Activated CD4-positive, alpha-beta T cell treated with anti-CD3 and anti-CD28 coated beads, Interleukin-2, amount 10 ng/mL, durations not matched to agents 7 days and 5 days (primary cell): ENCODE results near the gene CSRNP2. TPM values are rescaled to one million over a fixed set of nuclear protein-coding genes. Genes with fewer than 3 reads are reported as not detected.

Experiments used
- CTCF ChIA-PET: fragments of 350-600 bp; sonication (Branson Sonifier 250); formaldehyde crosslinking; loops from one replicate; lab custom pipeline; 2021; ENCODE audit warnings: antibody characterized with exemption; lab: Charles Lee
- POLR2A ChIA-PET: fragments of 350-600 bp; sonication (Branson Sonifier 250); formaldehyde crosslinking; loops from one replicate; lab custom pipeline; 2021; ENCODE audit warnings: antibody characterized with exemption; lab: Charles Lee
- DNase-seq: peaks from one replicate; pipeline ENCODE4 v3.0.0-alpha.2; 2020
- H3K27ac Mint-ChIP-seq: one replicate; pipeline ENCODE4 v1.8.0; 2021; ENCODE audit warnings: mild to moderate bottlenecking, moderate library complexity, mixed read lengths
- H3K27me3 Mint-ChIP-seq: one replicate; pipeline ENCODE4 v1.8.0; 2021; ENCODE audit warnings: mixed read lengths
- H3K36me3 Mint-ChIP-seq: one replicate; pipeline ENCODE4 v1.8.0; 2021; ENCODE audit warnings: low read depth, mixed read lengths
- H3K4me1 Mint-ChIP-seq: one replicate; pipeline ENCODE4 v1.8.0; 2021; ENCODE audit warnings: mixed read lengths
- H3K4me3 Mint-ChIP-seq: one replicate; pipeline ENCODE4 v1.8.0; 2021; ENCODE audit warnings: mild to moderate bottlenecking, moderate library complexity, mixed read lengths
- H3K9me3 Mint-ChIP-seq: one replicate; pipeline ENCODE4 v1.8.0; 2021; ENCODE audit warnings: mixed read lengths
- total RNA-seq, 2 experiments: library from RNA; stranded (reverse); gene quantifications; one replicate each; pipeline ENCODE4 v1.2.3, GENCODE V29; 2021

The CSRNP2 gene
- total RNA-seq, 2 experiments from 2014 or later, result 13.6 to 17.0 TPM

- H3K27ac Mint-ChIP-seq, result peak overlapping the region; percentile 96
- POLR2A ChIA-PET, result interaction anchor here (0.6 kb wide), 2 partner anchors 285 to 287 kb away, joined by 3 read pairs; partner anchors contain the start of gene ATF1
- H3K4me3 Mint-ChIP-seq, result peak overlapping the region; percentile 93
- DNase-seq, result peak; percentile 11
- CTCF ChIA-PET, result interaction anchor here (1.2 to 1.3 kb wide), 2 partner anchors 13 to 19 kb away, joined by 3 to 5 read pairs; no protein-coding TSS in a partner anchor
- H3K9me3 Mint-ChIP-seq, result no peaks in the 10 kb centered on the region
- H3K4me1 Mint-ChIP-seq, result peaks cover 34% of the 10 kb centered on the region
- peaks cover 15% of the 10 kb centered on the region for H3K36me3 Mint-ChIP-seq
- H3K27me3 Mint-ChIP-seq, result no peaks in the 10 kb centered on the region
These were observed 34.6 kb downstream of the CSRNP2 start for GRCh38 chr12:51048661-51049251.

DNA sequence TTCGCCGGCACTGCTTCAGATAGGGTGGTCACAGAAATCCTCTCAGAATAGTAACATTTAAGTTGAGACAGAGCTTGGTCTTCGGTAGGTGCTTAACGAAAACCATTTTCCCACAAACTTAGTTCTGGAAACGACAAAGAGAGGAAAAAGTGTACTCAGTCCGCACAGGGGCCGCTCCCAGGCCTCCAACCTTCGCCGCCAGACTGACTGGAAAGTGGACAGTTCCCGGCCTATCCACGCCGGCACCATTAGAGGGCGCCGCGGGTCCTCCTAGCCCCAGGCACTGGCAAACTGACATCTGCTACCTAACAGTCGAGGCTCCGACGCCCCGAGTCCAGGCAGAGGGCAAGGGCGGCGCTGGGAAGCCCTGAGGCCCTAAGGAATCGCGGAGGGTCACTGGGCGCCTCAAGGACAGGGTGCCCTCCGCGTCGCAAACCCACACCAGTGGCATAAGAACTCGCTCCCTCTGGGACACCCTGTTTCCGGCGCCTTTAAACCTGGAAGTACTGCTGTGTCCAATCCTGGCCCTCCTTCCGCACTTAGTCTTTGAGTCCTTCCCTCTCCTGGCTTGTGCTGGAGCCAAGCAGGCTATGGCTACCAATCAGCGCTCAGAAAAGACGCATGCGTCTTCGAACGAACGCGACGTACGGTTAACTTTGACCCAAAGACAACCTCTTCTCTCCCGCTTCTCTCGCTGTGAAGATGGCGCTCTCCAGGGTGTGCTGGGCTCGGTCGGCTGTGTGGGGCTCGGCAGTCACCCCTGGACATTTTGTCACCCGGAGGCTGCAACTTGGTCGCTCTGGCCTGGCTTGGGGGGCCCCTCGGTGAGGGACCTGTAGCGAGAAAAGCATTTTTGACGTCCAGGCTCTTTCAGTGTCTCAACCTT is 35.5 kb downstream of the CSRNP2 start, which contains the start of gene LETMD1:
TSS of gene LETMD1 (plus strand) at position 673 of the 886 bp plus-strand sequence. CDS start at position 703, 30 bp downstream.
- peaks cover 38% of the 10 kb centered on the region for H3K4me1 Mint-ChIP-seq
- POLR2A ChIA-PET, result interaction anchor here (0.6 kb wide), 1 partner anchor 191 kb away, joined by 5 read pairs; the partner anchor contains the start of gene DAZAP2
- H3K27ac Mint-ChIP-seq, result peak within 1 kb of the TSS; percentile 96

DNA sequence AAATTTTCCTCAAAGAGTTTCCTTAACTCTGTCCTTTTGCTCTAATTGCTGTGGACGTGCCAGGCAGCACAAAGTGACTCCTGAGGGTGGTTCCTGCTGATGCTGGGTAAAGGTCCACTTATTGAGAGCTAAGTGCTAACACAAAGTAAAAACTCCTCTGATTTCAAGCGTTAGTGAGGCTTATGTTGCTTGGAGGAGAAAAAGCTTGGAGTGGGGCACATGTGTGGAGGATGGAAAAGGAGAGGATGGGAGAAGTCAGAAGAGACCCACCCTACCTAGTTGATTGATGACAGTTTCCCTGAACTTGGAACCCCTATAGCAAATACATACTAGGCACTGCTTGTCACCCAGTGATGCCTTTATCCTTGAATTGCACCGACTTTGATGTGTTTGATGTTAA is 47.1 kb downstream of the CSRNP2 start:
- Mint-ChIP-seq H3K27me3 (no peaks in the 10 kb centered on the region), H3K4me1 (no peaks in the 10 kb centered on the region), H3K27ac (no peak overlapping the region), H3K4me3 (no peak overlapping the region), H3K9me3 (no peaks in the 10 kb centered on the region), H3K36me3 (no peaks in the 10 kb centered on the region)
- no peak for DNase-seq
- POLR2A ChIA-PET, result no interaction called here
- CTCF ChIA-PET, result interaction anchor here (1.1 kb wide), 1 partner anchor 11 kb away, joined by 4 read pairs; no protein-coding TSS in a partner anchor

More for the DNA sequence above, 35.5 kb downstream of the CSRNP2 start, which contains the start of gene LETMD1:
- Mint-ChIP-seq H3K9me3 (no peaks in the 10 kb centered on the region), H3K27me3 (no peaks in the 10 kb centered on the region), H3K36me3 (peaks cover 10% of the 10 kb centered on the region), H3K4me3 (peak within 1 kb of the TSS; percentile 93)
- DNase-seq, result peak; percentile 96
- CTCF ChIA-PET, result interaction anchor here (0.5 to 1.7 kb wide), 11 partner anchors 11 to 388 kb away, joined by 3 to 5 read pairs (median 4); partner anchors contain the start of genes CSRNP2 and SLC11A2

DNA sequence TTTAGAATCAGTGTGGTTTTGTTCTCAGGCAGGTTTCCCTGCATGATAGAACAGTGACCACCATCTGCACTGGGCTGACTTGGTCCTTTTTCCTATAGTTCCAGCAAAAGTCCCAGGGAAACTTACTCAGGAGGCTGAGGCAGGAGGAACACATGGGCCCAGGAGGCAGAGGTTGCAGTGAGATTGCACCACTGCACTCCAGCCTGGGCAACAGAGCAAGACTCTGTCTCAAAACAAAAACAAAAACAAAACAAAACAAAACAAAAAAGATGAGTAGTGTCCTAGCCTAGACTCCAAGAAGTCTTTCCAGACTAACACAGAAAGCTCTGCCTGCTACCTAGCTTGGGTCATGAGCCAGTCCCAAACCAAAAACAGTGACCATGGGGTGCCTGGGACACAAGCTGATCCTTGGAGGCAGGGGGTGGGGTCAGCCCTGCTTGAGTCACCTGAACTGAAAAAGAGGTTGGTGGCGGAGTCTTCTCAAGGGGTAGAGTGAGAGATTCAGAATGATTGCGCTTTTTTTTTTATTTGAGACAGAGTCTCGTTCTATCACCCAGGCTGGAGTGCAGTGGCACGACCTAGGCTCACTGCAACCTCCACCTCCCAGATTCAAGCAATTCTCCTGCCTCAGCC is 49.8 kb downstream of the CSRNP2 start:
- no peak for DNase-seq
- H3K27me3 Mint-ChIP-seq, result peaks cover 7% of the 10 kb centered on the region
- no peak overlapping the region for H3K27ac Mint-ChIP-seq
- no peak overlapping the region for H3K4me3 Mint-ChIP-seq
- H3K36me3 Mint-ChIP-seq, result no peaks in the 10 kb centered on the region
- H3K9me3 Mint-ChIP-seq, result no peaks in the 10 kb centered on the region
- ChIA-PET POLR2A (no interaction called here), CTCF (interaction anchor here (0.6 to 0.9 kb wide), 4 partner anchors 9 to 424 kb away, joined by 3 read pairs; no protein-coding TSS in a partner anchor)
- H3K4me1 Mint-ChIP-seq, result no peaks in the 10 kb centered on the region

- Mint-ChIP-seq H3K4me1 (peaks cover 2% of the 10 kb centered on the region), H3K4me3 (no peak overlapping the region), H3K36me3 (no peaks in the 10 kb centered on the region), H3K27me3 (peaks cover 7% of the 10 kb centered on the region), H3K9me3 (no peaks in the 10 kb centered on the region), H3K27ac (no peak overlapping the region)
- ChIA-PET POLR2A (no interaction called here), CTCF (interaction anchor here (0.6 to 0.9 kb wide), 4 partner anchors 9 to 424 kb away, joined by 3 read pairs; no protein-coding TSS in a partner anchor)
- DNase-seq, result no peak
These were observed 50.3 kb downstream of the CSRNP2 start for GRCh38 chr12:51033048-51033447.

GRCh38 chr12:51028813-51029150 is 54.6 kb downstream of the CSRNP2 start:
- H3K4me3 Mint-ChIP-seq, result no peak overlapping the region
- POLR2A ChIA-PET, result no interaction called here
- H3K9me3 Mint-ChIP-seq, result no peaks in the 10 kb centered on the region

DNA sequence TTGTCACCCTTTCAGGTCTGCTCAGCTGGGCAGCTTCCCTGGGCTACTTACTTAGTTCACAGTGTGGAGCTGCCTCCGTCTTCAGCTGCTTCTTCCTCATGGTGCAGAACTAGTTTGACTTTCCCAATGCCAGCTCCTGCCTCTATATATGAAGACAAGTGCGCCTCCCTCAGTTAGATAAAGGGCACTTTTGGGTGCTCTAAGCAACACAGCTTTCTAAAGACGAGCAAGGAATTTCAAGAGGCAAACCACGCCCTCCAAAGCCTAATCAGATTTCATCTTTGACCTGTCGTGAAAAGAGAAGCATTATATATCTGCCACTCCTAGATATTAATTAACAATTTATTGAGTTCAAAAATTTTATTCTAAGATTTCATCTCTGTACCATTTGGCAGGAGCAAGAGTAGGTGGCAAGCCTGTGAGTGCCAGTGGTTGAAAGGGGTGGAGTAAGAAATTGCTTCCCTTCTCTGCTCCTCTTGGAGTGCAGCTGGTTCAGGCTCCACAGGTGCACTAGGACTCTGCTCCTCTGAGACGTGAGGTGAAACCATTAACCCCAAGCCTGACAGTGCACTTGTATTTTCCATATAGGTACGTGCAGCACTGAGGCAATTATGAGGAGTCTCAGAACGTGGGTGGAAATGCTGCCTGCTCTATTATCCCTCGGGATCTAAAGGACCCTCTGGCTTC is 55.1 kb downstream of the CSRNP2 start:
- Mint-ChIP-seq H3K27me3 (peaks cover 7% of the 10 kb centered on the region), H3K4me1 (peaks cover 35% of the 10 kb centered on the region), H3K9me3 (no peaks in the 10 kb centered on the region), H3K4me3 (no peak overlapping the region), H3K27ac (no peak overlapping the region), H3K36me3 (peaks cover 3% of the 10 kb centered on the region)
- ChIA-PET POLR2A (no interaction called here), CTCF (interaction anchor here (0.5 to 3.2 kb wide), 10 partner anchors 9 to 524 kb away, joined by 3 to 16 read pairs (median 4); partner anchors contain the start of gene DIP2B)
- peak; percentile 31 for DNase-seq

More at GRCh38 chr12:51028813-51029150, 54.6 kb downstream of the CSRNP2 start:
- Mint-ChIP-seq H3K27me3 (peaks cover 7% of the 10 kb centered on the region), H3K36me3 (peaks cover 3% of the 10 kb centered on the region), H3K27ac (no peak overlapping the region), H3K4me1 (peaks cover 30% of the 10 kb centered on the region)
- CTCF ChIA-PET, result interaction anchor here (0.9 to 3.2 kb wide), 5 partner anchors 9 to 264 kb away, joined by 3 to 16 read pairs (median 4); partner anchors contain the start of gene LETMD1
- DNase-seq, result no peak

DNA sequence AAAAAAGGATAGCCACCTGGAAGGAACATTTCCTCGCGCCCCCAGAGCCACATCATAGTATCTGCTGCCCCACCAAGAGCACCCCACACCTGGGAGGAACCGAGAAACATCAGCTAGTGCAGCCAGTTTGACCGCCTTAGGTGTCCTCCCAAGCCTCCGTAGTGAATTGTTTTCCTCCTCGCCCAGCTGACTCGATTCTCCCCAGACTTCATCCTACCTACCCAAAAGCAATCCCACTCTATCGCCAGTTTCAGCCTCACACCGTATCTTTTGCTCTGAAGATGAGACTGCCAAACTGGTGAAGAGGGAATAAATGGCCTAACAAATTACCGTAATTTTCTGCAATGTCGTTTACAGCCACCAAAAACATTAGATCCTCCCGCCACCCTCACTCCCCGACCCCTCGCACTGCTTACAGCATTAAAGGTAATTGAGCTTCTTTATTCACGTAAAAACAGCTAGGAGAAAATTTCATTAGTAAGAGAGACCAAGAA is 56.0 kb downstream of the CSRNP2 start:
- Mint-ChIP-seq H3K27ac (no peak overlapping the region), H3K27me3 (peaks cover 7% of the 10 kb centered on the region), H3K36me3 (peaks cover 3% of the 10 kb centered on the region), H3K9me3 (no peaks in the 10 kb centered on the region), H3K4me3 (peak overlapping the region; percentile 5), H3K4me1 (peaks cover 40% of the 10 kb centered on the region)
- CTCF ChIA-PET, result interaction anchor here (0.5 to 3.2 kb wide), 9 partner anchors 9 to 523 kb away, joined by 3 to 16 read pairs (median 4); partner anchors contain the start of gene DIP2B
- POLR2A ChIA-PET, result interaction anchor here (1.8 kb wide), 1 partner anchor 263 kb away, joined by 5 read pairs; no protein-coding TSS in a partner anchor
- no peak for DNase-seq

- ChIA-PET CTCF (interaction anchor here (0.6 to 1.4 kb wide), 7 partner anchors 8 to 949 kb away, joined by 3 to 4 read pairs (median 3); no protein-coding TSS in a partner anchor), POLR2A (interaction anchor here (0.6 to 1.8 kb wide), 2 partner anchors 230 to 261 kb away, joined by 5 read pairs; no protein-coding TSS in a partner anchor)
- no peaks in the 10 kb centered on the region for H3K9me3 Mint-ChIP-seq
- peaks cover 53% of the 10 kb centered on the region for H3K4me1 Mint-ChIP-seq
- DNase-seq, result peak; percentile 94
- peaks cover 7% of the 10 kb centered on the region for H3K27me3 Mint-ChIP-seq
- peaks cover 3% of the 10 kb centered on the region for H3K36me3 Mint-ChIP-seq
- H3K27ac Mint-ChIP-seq, result peak within 1 kb of the TSS; percentile 96
- H3K4me3 Mint-ChIP-seq, result peak within 1 kb of the TSS; percentile 89
These were observed 57.4 kb downstream of the CSRNP2 start, which contains the start of gene SLC11A2 for GRCh38 chr12:51025836-51026638. Gene SLC11A2 (minus strand): TSS chr12:51026384. CDS start chr12:51010728, 15,656 bp downstream.

DNA sequence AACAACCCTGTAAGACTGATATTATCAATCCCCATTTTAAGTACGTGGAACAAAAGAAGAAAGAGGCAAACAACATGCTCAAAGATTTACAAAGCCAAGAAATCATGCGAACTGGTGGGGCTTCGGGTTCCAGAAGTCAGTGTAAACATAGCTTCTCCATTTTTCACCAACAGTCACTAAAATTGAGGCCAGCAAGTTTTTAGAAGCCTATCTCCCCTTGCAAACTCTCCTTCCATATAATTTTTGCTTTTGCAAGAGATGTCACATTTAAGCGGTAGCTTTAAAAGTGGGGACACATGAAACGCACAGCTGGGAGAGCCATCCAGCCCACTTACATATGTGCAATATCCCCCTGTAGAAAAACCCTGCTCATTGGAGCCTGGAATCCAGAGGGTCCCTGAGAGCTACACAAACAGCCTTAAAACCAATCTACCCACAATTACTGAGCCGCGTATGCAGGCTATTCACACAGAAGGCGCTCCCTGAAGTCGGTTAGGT is 58.0 kb downstream of the CSRNP2 start:
- CTCF ChIA-PET, result interaction anchor here (0.6 to 1.4 kb wide), 2 partner anchors 10 to 949 kb away, joined by 3 to 4 read pairs; no protein-coding TSS in a partner anchor
- H3K27me3 Mint-ChIP-seq, result peaks cover 7% of the 10 kb centered on the region
- no peak for DNase-seq
- H3K9me3 Mint-ChIP-seq, result no peaks in the 10 kb centered on the region
- H3K36me3 Mint-ChIP-seq, result peaks cover 5% of the 10 kb centered on the region
- peaks cover 59% of the 10 kb centered on the region for H3K4me1 Mint-ChIP-seq
- H3K27ac Mint-ChIP-seq, result peak overlapping the region; percentile 96
- POLR2A ChIA-PET, result no interaction called here
- H3K4me3 Mint-ChIP-seq, result peak overlapping the region; percentile 89
